NCI-H2107 treated with DMSO at 0.1 percent for 48 hours (cell line): ENCODE data around the gene ARID5B.

Experiments used
- DNase-seq: peaks from one replicate; lab custom pipeline; 2025; ENCODE audit not compliant: unreplicated experiment; lab: John Stamatoyannopoulos, UW

Gene ARID5B

DNA sequence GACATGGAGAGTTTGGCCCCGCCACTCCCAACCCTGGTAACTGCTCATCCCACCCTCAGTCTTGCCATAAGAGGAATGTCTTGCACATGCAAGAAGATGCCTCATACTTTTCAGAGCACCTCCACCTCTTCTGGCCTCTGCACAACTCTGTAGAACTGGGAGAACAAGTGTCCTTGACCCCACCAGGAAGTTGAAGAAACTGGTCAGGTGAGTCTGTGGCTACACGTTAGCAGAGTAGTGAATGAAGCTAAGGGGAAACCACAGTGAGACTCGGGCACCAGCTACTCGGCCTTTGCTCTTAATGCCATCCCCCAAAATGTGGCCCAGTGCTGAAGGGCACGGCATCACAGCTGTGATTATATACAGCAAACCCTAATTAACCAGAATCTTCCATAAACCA lies 110.1 kb downstream of the ARID5B start:
- DNase-seq, result no peak

- no peak for DNase-seq
These were observed 110.8 kb downstream of the ARID5B start for GRCh38 chr10:62012318-62012717.

DNA sequence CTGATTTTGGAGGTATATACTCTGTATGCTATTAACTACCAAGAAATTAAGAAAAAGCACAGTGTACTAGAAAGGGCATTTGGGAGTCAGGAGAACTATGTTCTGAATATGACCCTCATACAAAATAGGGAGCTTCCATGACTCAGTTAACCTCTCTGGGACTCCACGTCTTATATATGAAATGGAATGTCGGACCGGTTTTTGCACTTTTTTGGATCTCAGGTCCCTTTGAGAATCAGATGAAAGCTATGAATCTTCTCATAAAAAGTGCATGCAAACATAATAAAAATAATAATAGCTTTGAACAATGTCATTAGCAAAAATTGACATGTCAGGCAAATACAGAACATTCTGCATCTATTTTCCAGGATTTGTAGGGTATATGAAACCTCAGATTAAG lies 113.0 kb downstream of the ARID5B start:
- no peak for DNase-seq

- no peak for DNase-seq
These were observed 114.5 kb downstream of the ARID5B start for GRCh38 chr10:62015994-62016393.

DNA sequence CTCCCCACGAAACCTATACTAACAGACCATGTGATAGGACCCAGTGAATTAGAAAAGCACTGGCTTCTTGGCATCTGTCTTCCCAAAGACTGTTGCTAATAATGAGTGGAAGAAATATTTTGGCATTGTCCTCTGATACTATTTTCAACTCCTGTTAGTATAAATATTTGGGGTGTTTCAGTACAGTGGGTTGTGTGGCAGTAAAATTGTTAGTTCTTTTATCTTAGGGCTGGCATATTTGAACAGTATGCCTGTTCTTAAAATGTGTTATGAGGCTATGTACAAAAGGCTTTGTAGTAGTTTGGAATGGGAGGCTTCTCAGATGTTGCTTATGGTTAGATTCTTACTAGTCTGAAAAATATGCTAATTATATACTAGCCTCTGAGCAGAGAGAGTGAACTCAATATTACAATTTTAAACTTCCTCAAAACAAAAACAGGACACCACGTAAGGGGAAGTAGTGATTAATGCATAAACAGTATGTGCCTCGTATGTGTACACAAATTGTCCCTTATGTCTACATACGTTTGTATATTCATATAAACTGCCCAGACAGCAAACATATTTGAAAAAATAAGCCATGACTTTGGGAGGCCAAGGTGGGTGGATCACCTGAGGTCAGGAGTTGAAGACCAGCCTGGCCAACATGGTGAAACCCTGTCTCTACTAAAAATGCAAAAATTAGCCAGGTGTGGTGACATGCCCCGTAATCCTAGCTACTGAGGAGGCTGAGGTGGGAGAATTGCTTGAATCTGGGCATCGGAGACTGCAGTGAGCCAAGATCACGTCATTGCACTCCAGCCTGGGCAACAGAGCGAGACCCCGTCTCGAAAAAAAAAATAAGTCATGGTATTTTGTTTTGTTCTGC lies 115.4 kb downstream of the ARID5B start:
- no peak for DNase-seq

- no peak for DNase-seq
These were observed 116.0 kb downstream of the ARID5B start for GRCh38 chr10:62017491-62017870.

GRCh38 chr10:62018131-62018911 lies 116.8 kb downstream of the ARID5B start:
- DNase-seq, result no peak

DNA sequence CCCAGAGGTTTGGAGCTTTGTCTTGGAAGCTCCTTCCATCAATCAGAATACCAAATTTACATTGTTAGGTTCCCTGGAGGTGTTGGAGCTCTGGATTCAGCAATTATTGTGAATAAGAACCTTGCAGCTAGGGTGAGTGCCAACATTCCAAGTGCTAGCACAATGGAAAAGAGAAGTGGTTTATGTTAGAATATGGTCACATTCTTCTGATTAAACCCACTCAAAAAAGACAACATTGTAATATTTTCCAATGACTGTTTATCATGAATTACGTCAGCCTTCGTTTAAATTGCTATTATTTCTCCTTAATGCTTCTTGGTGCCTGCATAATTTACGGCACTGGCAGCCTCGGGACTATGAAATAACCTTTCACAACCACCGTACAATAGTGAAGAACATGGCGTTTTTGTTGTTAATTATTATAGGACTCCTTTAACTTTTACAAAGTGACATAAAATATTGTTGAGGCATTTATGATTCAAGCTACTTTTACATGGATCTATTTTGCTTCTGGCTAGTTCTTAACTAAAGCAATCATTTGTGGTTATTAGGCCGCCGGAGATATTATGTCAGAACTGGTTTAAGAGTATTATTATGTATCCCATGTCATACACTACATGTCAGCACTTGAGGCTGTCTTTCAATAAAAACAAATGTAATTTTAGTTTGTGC lies 117.7 kb downstream of the ARID5B start:
- no peak for DNase-seq

GRCh38 chr10:62019685-62020359 lies 118.3 kb downstream of the ARID5B start:
- no peak for DNase-seq

- no peak for DNase-seq
These were observed 119.7 kb downstream of the ARID5B start for GRCh38 chr10:62021128-62021665.

- no peak for DNase-seq
These were observed 120.7 kb downstream of the ARID5B start for GRCh38 chr10:62021978-62022802.

- no peak for DNase-seq
These were observed 121.3 kb downstream of the ARID5B start for GRCh38 chr10:62022830-62023229.

DNA sequence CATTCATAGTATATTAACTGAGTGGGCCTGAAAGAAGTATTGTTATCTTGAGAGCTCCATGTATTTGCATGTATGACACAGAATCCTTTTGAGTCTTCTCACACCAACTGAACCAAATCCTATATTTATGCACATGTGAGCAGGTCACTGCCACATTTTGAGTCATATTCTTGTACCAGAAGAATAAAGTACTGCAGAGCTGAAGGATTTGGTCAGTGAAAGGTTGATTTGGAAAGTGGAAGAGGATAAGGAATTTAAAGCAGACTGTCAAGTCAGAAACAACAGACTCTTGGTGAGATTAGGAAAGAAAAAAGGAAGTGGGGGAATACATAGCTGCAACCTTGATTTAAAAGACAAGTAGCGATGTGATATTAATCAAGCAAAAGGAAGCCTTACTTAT lies 121.8 kb downstream of the ARID5B start:
- DNase-seq, result no peak

DNA sequence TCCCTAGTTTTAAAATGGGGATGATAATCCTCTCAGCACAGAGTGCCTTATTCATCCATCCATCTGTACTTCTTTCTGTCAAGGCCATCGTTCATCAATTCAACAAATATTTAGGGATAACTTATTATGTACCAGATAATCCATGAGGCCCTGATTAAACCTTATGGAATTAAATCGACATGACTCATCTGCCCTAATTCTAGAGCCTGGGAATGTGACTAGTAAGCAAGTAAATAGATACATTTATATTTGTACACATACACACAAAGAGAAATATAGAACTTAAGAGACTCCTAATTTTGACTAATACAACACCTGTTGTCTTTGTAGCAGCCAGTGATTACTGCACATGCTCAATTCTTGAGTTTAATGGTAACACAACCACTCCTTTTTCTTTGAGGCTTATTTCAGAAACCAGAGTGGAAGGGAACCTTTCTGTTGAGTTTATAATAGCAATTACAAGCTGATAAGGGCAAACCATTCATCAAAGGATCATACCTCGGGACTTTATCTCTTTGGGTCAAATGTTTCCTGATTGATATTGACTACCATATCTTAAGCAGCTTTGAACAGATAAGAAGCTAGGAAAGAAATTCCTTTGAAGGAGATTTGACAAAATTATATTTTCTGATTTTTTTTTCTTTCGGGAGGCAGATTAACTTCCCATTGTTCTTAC lies 122.7 kb downstream of the ARID5B start:
- DNase-seq, result no peak

GRCh38 chr10:62025134-62025794 lies 123.8 kb downstream of the ARID5B start:
- no peak for DNase-seq

DNA sequence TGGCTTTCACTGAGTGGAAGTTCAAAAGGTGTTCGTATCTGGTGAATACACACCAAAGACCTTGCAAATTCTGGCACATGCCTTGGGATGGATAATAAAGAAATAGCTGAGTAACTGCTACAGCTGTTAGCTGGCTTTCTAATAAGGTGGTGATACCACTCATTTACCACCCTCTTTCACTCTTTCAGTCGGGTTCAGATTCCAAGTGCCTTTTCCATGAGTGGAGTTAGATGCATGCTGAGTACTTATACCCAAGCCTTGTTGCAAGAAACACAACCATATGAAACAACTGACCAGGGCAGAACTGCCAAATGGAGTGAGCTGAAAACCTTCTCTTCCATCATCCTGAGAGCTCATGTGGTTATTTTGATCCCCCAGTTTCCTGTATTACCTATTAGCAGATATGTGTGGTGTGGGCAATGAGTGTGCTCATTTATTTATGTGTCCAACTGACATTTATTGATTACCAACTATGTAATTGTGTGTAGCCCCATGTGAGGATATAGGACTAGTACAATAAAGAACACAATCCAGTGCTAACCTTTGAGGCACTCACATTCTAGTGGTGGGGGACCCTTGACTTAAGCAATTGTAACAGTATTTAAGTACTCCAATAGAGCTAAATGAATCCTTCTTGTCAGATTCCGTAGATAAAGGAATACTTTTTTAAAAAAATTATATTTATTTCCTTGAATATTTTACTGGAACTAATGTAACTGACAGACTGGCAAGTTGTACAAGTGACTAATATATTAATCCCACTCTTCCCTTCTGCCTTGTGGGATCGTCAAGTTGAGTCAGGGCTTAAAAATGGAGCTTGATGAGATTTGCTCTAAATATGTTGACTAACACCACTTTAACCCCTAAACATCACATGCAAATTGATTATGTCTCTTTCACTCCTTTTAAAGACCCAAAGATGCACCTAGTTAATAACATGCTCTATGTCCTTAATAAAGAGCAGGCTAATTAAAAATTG lies 124.7 kb downstream of the ARID5B start:
- DNase-seq, result no peak

DNA sequence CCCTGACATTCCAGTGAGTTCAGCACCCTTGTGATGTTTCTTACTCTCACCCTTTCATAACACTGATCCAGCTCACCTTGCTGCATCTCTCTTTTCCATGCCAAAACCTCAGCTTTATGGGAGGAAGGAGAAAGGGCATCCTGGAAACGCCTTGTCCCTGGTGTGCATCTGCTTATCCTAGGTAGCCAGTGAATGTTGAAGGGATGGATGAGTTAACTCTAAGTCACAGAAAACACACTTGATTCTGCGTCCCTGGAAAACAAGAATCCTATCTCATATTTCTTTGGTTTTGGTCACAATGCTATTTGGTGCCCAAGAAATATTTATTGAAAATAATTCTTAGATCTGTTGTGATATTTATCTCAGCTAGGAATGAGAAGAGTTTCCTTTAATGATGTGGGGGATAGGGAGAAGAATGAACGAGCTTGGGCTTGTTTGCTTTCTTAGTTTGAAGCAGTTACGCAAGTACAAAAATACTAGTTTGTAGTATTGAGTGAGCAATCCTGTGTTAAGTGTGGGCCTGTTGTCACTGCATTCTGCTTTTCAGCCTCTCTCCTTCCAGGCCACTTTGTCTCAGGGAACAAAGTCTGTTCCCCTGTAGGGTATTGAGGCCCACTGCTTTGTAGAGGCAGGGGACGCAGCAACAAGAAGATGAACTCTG lies 126.5 kb downstream of the ARID5B start:
- no peak for DNase-seq
